H1 (cell line): ENCODE results near the gene LTBP1. TPM values are rescaled to one million over a fixed set of nuclear protein-coding genes. Genes with fewer than 3 reads are reported as not detected.
A peak's percentile ranks its signal among the peaks of the same experiment; 100 is the strongest.

Experiments
- CTCF ChIA-PET: fragments of 300-600 bp; sonication (Branson Sonifier 250); formaldehyde crosslinking; loops from one replicate; lab custom pipeline; 2021; ENCODE audit not compliant: partially characterized antibody; lab: Charles Lee
- POLR2A ChIA-PET: fragments of 300-600 bp; sonication (Branson Sonifier 250); formaldehyde crosslinking; loops from one replicate; lab custom pipeline; 2021; ENCODE audit warnings: inconsistent platforms; ENCODE audit not compliant: partially characterized antibody; lab: Charles Lee
- DNase-seq, 2 experiments: peaks; one replicate each; pipeline versions ENCODE4 v3.0.0 to v3.0.0-alpha.2; 2010 to 2022; ENCODE audit warnings: low spot score in 2 of 2, low read depth in 1 of 2, mixed read lengths in 1 of 2
- FAIRE-seq: peaks from 2 replicates; lab custom pipeline; 2011; peaks lifted over from hg19 to GRCh38; lab: Jason Lieb, UNC
- H2AFZ ChIP-seq: 2 replicates; pipeline ENCODE4 v1.8.1; 2012; ENCODE audit warnings: low read length, inconsistent platforms
- H2AK5ac ChIP-seq: 2 replicates; pipeline ENCODE4 v1.6.1; 2013; ENCODE audit warnings: low read depth, low read length
- H2BK120ac ChIP-seq: replicated peaks from 2 replicates; pipeline ENCODE3; 2013; ENCODE audit warnings: low read depth, low read length, inconsistent platforms
- H2BK12ac ChIP-seq: 2 replicates; pipeline ENCODE4 v1.6.1; 2013; ENCODE audit warnings: low read depth, low read length
- H2BK15ac ChIP-seq: 2 replicates; pipeline ENCODE4 v1.6.1; 2013; ENCODE audit warnings: low read length
- H2BK20ac ChIP-seq: 2 replicates; pipeline ENCODE4 v1.6.1; 2013; ENCODE audit warnings: low read length
- H2BK5ac ChIP-seq: 2 replicates; pipeline ENCODE4 v1.6.1; 2013; ENCODE audit warnings: low read depth, low read length
- H3K14ac ChIP-seq: 2 replicates; pipeline ENCODE4 v1.6.1; 2013; ENCODE audit warnings: inconsistent platforms; ENCODE audit not compliant: insufficient read length
- H3K18ac ChIP-seq: 2 replicates; pipeline ENCODE4 v1.6.1; 2013; ENCODE audit warnings: low read length; ENCODE audit errors: extremely low read depth
- H3K23ac ChIP-seq: 2 replicates; pipeline ENCODE4 v1.6.1; 2013; ENCODE audit warnings: inconsistent platforms; ENCODE audit not compliant: insufficient read length
- H3K23me2 ChIP-seq: 2 replicates; pipeline ENCODE4 v1.6.1; 2013; ENCODE audit warnings: low read depth, low read length
- H3K27ac ChIP-seq: 2 replicates; pipeline ENCODE4 v1.6.1; 2011; ENCODE audit warnings: low read depth, low read length, inconsistent platforms
- H3K27me3 ChIP-seq, 4 experiments: replicated peaks in 1 of 4; 1 replicate in 1 of 4; 2 replicates in 3 of 4; pipeline versions ENCODE4 v1.6.1 to v1.8.1; 2011 to 2013; ENCODE audit warnings: low read length in 3 of 4, mild to moderate bottlenecking in 3 of 4, inconsistent platforms in 2 of 4, mixed read lengths in 2 of 4, moderate library complexity in 1 of 4; ENCODE audit not compliant: control insufficient read depth in 3 of 4, insufficient read depth in 3 of 4; ENCODE audit errors: extremely low read depth in 1 of 4
- H3K36me3 ChIP-seq, 4 experiments: 2 replicates each; pipeline versions ENCODE4 v1.6.1 to v1.8.1; 2011 to 2013; ENCODE audit warnings: mild to moderate bottlenecking in 4 of 4, low read length in 3 of 4, moderate library complexity in 2 of 4, control low read depth in 1 of 4, inconsistent platforms in 1 of 4; ENCODE audit not compliant: insufficient read depth in 4 of 4, control insufficient read depth in 2 of 4
- H3K4ac ChIP-seq: replicated peaks from 2 replicates; pipeline ENCODE3; 2013; ENCODE audit warnings: low read length, low read depth, mixed read lengths, inconsistent platforms; ENCODE audit not compliant: insufficient read length
- H3K4me1 ChIP-seq, 4 experiments: replicated peaks in 1 of 4; 1 replicate in 1 of 4; 2 replicates in 3 of 4; pipeline versions ENCODE4 v1.6.1 to v1.8.1; 2011 to 2013; ENCODE audit warnings: low read length in 3 of 4, inconsistent platforms in 2 of 4, mixed read lengths in 1 of 4; ENCODE audit not compliant: insufficient read depth in 4 of 4, control insufficient read depth in 3 of 4
- H3K4me2 ChIP-seq, 2 experiments: 2 replicates each; pipeline versions ENCODE4 v1.6.1 to v1.8.1; 2011 to 2013; ENCODE audit warnings: low read depth in 2 of 2, low read length in 2 of 2, control low read depth in 1 of 2, inconsistent platforms in 1 of 2, mild to moderate bottlenecking in 1 of 2; ENCODE audit not compliant: insufficient read depth in 1 of 2
- H3K4me3 ChIP-seq, 4 experiments: fragments of 200-600, 300-600 bp in 1 of 4; sonication (generic), shearing (Covaris generic), sonication (Bioruptor Twin) in 1 of 4; 2 replicates each; pipeline versions ENCODE4 v1.5.1 to v1.8.1; 2011 to 2016; ENCODE audit warnings: low read length in 4 of 4, low read depth in 3 of 4, control low read depth in 2 of 4, inconsistent platforms in 2 of 4, mild to moderate bottlenecking in 2 of 4, mixed read lengths in 1 of 4, moderate library complexity in 1 of 4; ENCODE audit not compliant: insufficient read depth in 2 of 4; ENCODE audit errors: extremely low read depth in 1 of 4
- H3K56ac ChIP-seq: replicated peaks from 2 replicates; pipeline ENCODE3; 2013; ENCODE audit warnings: low read depth, mild to moderate bottlenecking, mixed read lengths, low read length, inconsistent platforms; ENCODE audit not compliant: insufficient read length
- H3K79me1 ChIP-seq: 2 replicates; pipeline ENCODE4 v1.6.1; 2013; ENCODE audit warnings: low read depth, low read length, control low read depth
- H3K79me2 ChIP-seq, 2 experiments: 2 replicates each; pipeline versions ENCODE4 v1.6.1 to v1.8.1; 2012 to 2013; ENCODE audit warnings: low read length in 2 of 2, mild to moderate bottlenecking in 2 of 2, inconsistent platforms in 1 of 2; ENCODE audit not compliant: insufficient read depth in 2 of 2, control insufficient read depth in 1 of 2
- H3K9ac ChIP-seq, 4 experiments: replicated peaks in 1 of 4; 1 replicate in 1 of 4; 2 replicates in 3 of 4; pipeline versions ENCODE4 v1.6.1 to v1.8.1; 2011 to 2013; ENCODE audit warnings: low read depth in 3 of 4, low read length in 3 of 4, control low read depth in 2 of 4, mild to moderate bottlenecking in 2 of 4, moderate library complexity in 2 of 4, inconsistent platforms in 1 of 4; ENCODE audit errors: extremely low read depth in 1 of 4
- H3K9me3 ChIP-seq, 2 experiments: 2 replicates each; pipeline versions ENCODE4 v1.6.1 to v1.8.1; 2012 to 2013; ENCODE audit warnings: mild to moderate bottlenecking in 2 of 2, moderate library complexity in 2 of 2, control low read depth in 1 of 2, inconsistent platforms in 1 of 2, low read depth in 1 of 2, low read length in 1 of 2, mixed read lengths in 1 of 2; ENCODE audit not compliant: insufficient read depth in 2 of 2
- H4K20me1 ChIP-seq, 2 experiments: replicated peaks in 1 of 2; 2 replicates each; pipeline versions ENCODE3 to v1.8.1; 2011 to 2013; ENCODE audit warnings: inconsistent platforms in 2 of 2, low read length in 2 of 2, mild to moderate bottlenecking in 1 of 2; ENCODE audit not compliant: insufficient read depth in 2 of 2, control insufficient read depth in 1 of 2
- H4K5ac ChIP-seq: 2 replicates; pipeline ENCODE4 v1.6.1; 2013; ENCODE audit warnings: low read length, low read depth, mixed read lengths, inconsistent platforms; ENCODE audit not compliant: insufficient read length
- H4K8ac ChIP-seq: 2 replicates; pipeline ENCODE4 v1.8.0; 2013; ENCODE audit warnings: mild to moderate bottlenecking, moderate library complexity, low read length, inconsistent platforms; ENCODE audit not compliant: insufficient read depth; ENCODE audit errors: extremely low read depth
- H4K91ac ChIP-seq: replicated peaks from 2 replicates; pipeline ENCODE3; 2013; ENCODE audit warnings: low read length, mixed read lengths, inconsistent platforms; ENCODE audit not compliant: insufficient read length
- CREB1 ChIP-seq: IDR thresholded peaks from 2 replicates; pipeline ENCODE4 v1.6.1; 2012; ENCODE audit warnings: inconsistent platforms
- KDM1A ChIP-seq: fragments of 200-600, 300-600 bp; sonication (generic); IDR thresholded peaks from 2 replicates; pipeline ENCODE4 v1.7.1; 2016; ENCODE audit warnings: mild to moderate bottlenecking, low read length, borderline replicate concordance
- WGBS, 2 experiments: shearing (Covaris generic) in 1 of 2; methylation state at CpG; one replicate each; pipeline versions ENCODE4 v1.1.6 to v1.1.7; 2013 to 2015; ENCODE audit warnings: low lambda C conversion rate in 2 of 2, mixed read lengths in 2 of 2, inconsistent platforms in 1 of 2, low coverage in 1 of 2, missing lambda C conversion rate in 1 of 2; ENCODE audit not compliant: insufficient replicate concordance in 2 of 2, insufficient coverage in 1 of 2, insufficient read length in 1 of 2; ENCODE audit errors: extremely low coverage in 1 of 2, missing lambda C conversion rate in 1 of 2; 5-methylcytosine and 5-hydroxymethylcytosine counted together
- polyA plus RNA-seq, 7 experiments: library from polyadenylated mRNA; depleted of rRNA in 3 of 7; stranded (reverse) in 5 of 7; unstranded in 2 of 7; fragments of >200 nt in 5 of 7; fragments of 200-250 nt in 2 of 7; gene quantifications; 1 replicate in 5 of 7; 2 replicates in 1 of 7; 4 replicates in 1 of 7; pipeline versions ENCODE4 v1.2.1 to v1.2.3, GENCODE V29; 2011 to 2013; ENCODE audit warnings: missing spikeins in 2 of 7, mixed read lengths in 2 of 7
- total RNA-seq: library from RNA; stranded (reverse); fragmentation: NEBNext Ultra II Directional; extraction: Animal tissue kit (Norgen Biotek cat#: 25700); gene quantifications from 2 replicates; pipeline ENCODE4 v1.2.1, GENCODE V29; 2021

Gene LTBP1
- total and polyA plus RNA-seq, 2 of the 8 experiments (the other 6 are each of a cell fraction or from before 2014, with no cell fraction given), result 15.4 to 24.7 TPM

GRCh38 chr2:33408109-33408508 is 461.4 kb downstream of the LTBP1 start:
- H2AK5ac ChIP-seq, result no peak overlapping the region
- WGBS, 2 experiments, result 92% methylated on average over 2 of the region's 2 CpGs; no CpG with 5 or more reads in 1 of the 2 experiments
- no peak overlapping the region for H2BK5ac ChIP-seq
- no peak overlapping the region for H3K14ac ChIP-seq
- no peak overlapping the region for H3K23ac ChIP-seq
- H3K23me2 ChIP-seq, result no peaks in the 10 kb centered on the region
- H3K4me1 ChIP-seq, result peaks cover 0 to 4% (median 0%) of the 10 kb centered on the region in 4 experiments; a peak in 1 of 7 replicates
- H4K91ac ChIP-seq, result no peak overlapping the region
- H3K56ac ChIP-seq, result no peak overlapping the region
- peaks cover 9 to 10% of the 10 kb centered on the region in 2 experiments; a peak in 3 of 4 replicates for H3K9me3 ChIP-seq
- no peak overlapping the region for H2BK12ac ChIP-seq
- H2AFZ ChIP-seq, result no peak overlapping the region
- H4K5ac ChIP-seq, result no peak overlapping the region
- no peak overlapping the region for H3K4ac ChIP-seq
- no peaks in the 10 kb centered on the region for H3K79me1 ChIP-seq
- TF ChIP-seq CREB1 (no peak), KDM1A (0 out of 2 replicates have a peak, but pooled peaks have one; percentile 64)
- H2BK20ac ChIP-seq, result no peak overlapping the region
- no peak overlapping the region for H2BK120ac ChIP-seq
- no peak overlapping the region for H3K18ac ChIP-seq
- FAIRE-seq (no peak), DNase-seq (no peak)
- no peak overlapping the region for H2BK15ac ChIP-seq
- no peaks in the 10 kb centered on the region for H3K79me2 ChIP-seq
- H3K4me2 ChIP-seq, result no peak overlapping the region
- CTCF ChIA-PET, result interaction anchor here (1.3 kb wide), 1 partner anchor 29 kb away, joined by 3 read pairs; no protein-coding TSS in a partner anchor
- POLR2A ChIA-PET, result no interaction called here
- H4K8ac ChIP-seq, result no peak overlapping the region
- no peaks in the 10 kb centered on the region; a peak in 1 of 8 replicates for H3K36me3 ChIP-seq
- no peak overlapping the region for H3K9ac ChIP-seq
- H4K20me1 ChIP-seq, result no peaks in the 10 kb centered on the region
- no peak overlapping the region for H3K4me3 ChIP-seq
- no peaks in the 10 kb centered on the region for H3K27me3 ChIP-seq
- H3K27ac ChIP-seq, result no peak overlapping the region
